Duodenal mucosa (tissue), 2 donors: Measurements from ENCODE around the gene ZNF48.

Experiments used
- H3K27ac ChIP-seq: one replicate; pipeline ENCODE4 v1.7.0; 2013; ENCODE audit warnings: low read depth, low read length
- H3K27me3 ChIP-seq, 2 donors: one replicate each; pipeline ENCODE4 v1.7.0; 2013; ENCODE audit warnings: low read length in 2 of 2, control low read depth in 1 of 2; ENCODE audit not compliant: insufficient read depth in 2 of 2, control insufficient read depth in 1 of 2
- H3K36me3 ChIP-seq, 2 donors: one replicate each; pipeline ENCODE4 v1.7.0; 2013; ENCODE audit warnings: low read length in 2 of 2, control low read depth in 1 of 2; ENCODE audit not compliant: insufficient read depth in 2 of 2, control insufficient read depth in 1 of 2
- H3K4me1 ChIP-seq, 2 donors: one replicate each; pipeline ENCODE4 v1.7.0; 2013; ENCODE audit warnings: low read length in 2 of 2, control low read depth in 1 of 2; ENCODE audit not compliant: insufficient read depth in 2 of 2, control insufficient read depth in 1 of 2
- H3K4me3 ChIP-seq, 2 donors: one replicate each; pipeline ENCODE4 v1.7.0; 2013; ENCODE audit warnings: low read length in 2 of 2, low read depth in 1 of 2
- H3K9ac ChIP-seq, 2 donors: one replicate each; pipeline ENCODE4 v1.7.0; 2013; ENCODE audit warnings: low read length in 2 of 2, low read depth in 1 of 2
- H3K9me3 ChIP-seq, 2 donors: one replicate each; pipeline ENCODE4 v1.7.0; 2013; ENCODE audit warnings: low read length in 2 of 2, control low read depth in 1 of 2; ENCODE audit not compliant: control insufficient read depth in 1 of 2

ZNF48 gene

GRCh38 chr16:30377812-30378235 lies 17.4 kb upstream of the ZNF48 start:
- Histone ChIP-seq H3K36me3 (no peaks in the 10 kb centered on the region), H3K27ac (peak overlapping the region; percentile 100), H3K9me3 (no peaks in the 10 kb centered on the region), H3K27me3 (no peaks in the 10 kb centered on the region), H3K4me1 (peaks cover 26 to 29% of the 10 kb centered on the region in 2 donors), H3K9ac (peak overlapping the region; percentile 81 to 88), H3K4me3 (peak overlapping the region; percentile 68 to 89)

- Histone ChIP-seq H3K36me3 (no peaks in the 10 kb centered on the region), H3K27ac (peak overlapping the region; percentile 100), H3K9me3 (no peaks in the 10 kb centered on the region), H3K9ac (peak overlapping the region; percentile 87 to 88), H3K4me3 (peak overlapping the region; percentile 81 to 89), H3K27me3 (no peaks in the 10 kb centered on the region), H3K4me1 (peaks cover 26 to 29% of the 10 kb centered on the region in 2 donors)
These were observed 16.7 kb upstream of the ZNF48 start for GRCh38 chr16:30378236-30379157.

- H3K27me3 ChIP-seq = no peaks in the 10 kb centered on the region
- H3K4me1 ChIP-seq = peaks cover 26 to 29% of the 10 kb centered on the region in 2 donors
- peak overlapping the region; percentile 81 to 89 for H3K4me3 ChIP-seq
- H3K9ac ChIP-seq = peak overlapping the region; percentile 87 to 88
- H3K9me3 ChIP-seq = no peaks in the 10 kb centered on the region
- H3K27ac ChIP-seq = peak overlapping the region; percentile 100
- H3K36me3 ChIP-seq = no peaks in the 10 kb centered on the region
These were observed 15.9 kb upstream of the ZNF48 start for GRCh38 chr16:30379158-30379783.

GRCh38 chr16:30380072-30380802 lies 15.0 kb upstream of the ZNF48 start:
- H3K36me3 ChIP-seq = no peaks in the 10 kb centered on the region
- H3K4me1 ChIP-seq = peaks cover 26 to 29% of the 10 kb centered on the region in 2 donors
- no peak overlapping the region for H3K9ac ChIP-seq
- H3K27me3 ChIP-seq = no peaks in the 10 kb centered on the region
- no peak overlapping the region for H3K4me3 ChIP-seq
- no peak overlapping the region for H3K27ac ChIP-seq
- H3K9me3 ChIP-seq = no peaks in the 10 kb centered on the region

GRCh38 chr16:30380803-30381208 lies 14.4 kb upstream of the ZNF48 start:
- H3K4me1 ChIP-seq = peaks cover 26 to 29% of the 10 kb centered on the region in 2 donors
- no peaks in the 10 kb centered on the region for H3K36me3 ChIP-seq
- no peak overlapping the region for H3K9ac ChIP-seq
- no peak overlapping the region for H3K4me3 ChIP-seq
- H3K27ac ChIP-seq = no peak overlapping the region
- no peaks in the 10 kb centered on the region for H3K27me3 ChIP-seq
- H3K9me3 ChIP-seq = no peaks in the 10 kb centered on the region

GRCh38 chr16:30381291-30382041 lies 13.8 kb upstream of the ZNF48 start:
- peaks cover 26 to 29% of the 10 kb centered on the region in 2 donors for H3K4me1 ChIP-seq
- H3K9me3 ChIP-seq = no peaks in the 10 kb centered on the region
- H3K36me3 ChIP-seq = no peaks in the 10 kb centered on the region
- peak overlapping the region; percentile 62 for H3K27ac ChIP-seq
- peak overlapping the region; percentile 50 to 66 for H3K4me3 ChIP-seq
- H3K27me3 ChIP-seq = no peaks in the 10 kb centered on the region
- peak overlapping the region; percentile 47 to 48 for H3K9ac ChIP-seq

GRCh38 chr16:30382111-30382881 lies 12.9 kb upstream of the ZNF48 start, which contains the start of gene SEPTIN1:
TSS of gene SEPTIN1 (minus strand) at chr16:30382561. CDS start at chr16:30382542, 19 bp downstream.
- Histone ChIP-seq H3K4me3 (peak within 1 kb of the TSS; percentile 50 to 66), H3K9ac (peak within 1 kb of the TSS; percentile 47 to 48), H3K9me3 (no peaks in the 10 kb centered on the region), H3K27ac (peak within 1 kb of the TSS; percentile 62), H3K27me3 (no peaks in the 10 kb centered on the region), H3K4me1 (peaks cover 23 to 24% of the 10 kb centered on the region in 2 donors), H3K36me3 (no peaks in the 10 kb centered on the region)

GRCh38 chr16:30383521-30383920 lies 11.7 kb upstream of the ZNF48 start:
- no peak overlapping the region for H3K9ac ChIP-seq
- no peak overlapping the region for H3K27ac ChIP-seq
- no peak overlapping the region for H3K4me3 ChIP-seq
- H3K4me1 ChIP-seq = peaks cover 21 to 22% of the 10 kb centered on the region in 2 donors
- H3K36me3 ChIP-seq = no peaks in the 10 kb centered on the region
- no peaks in the 10 kb centered on the region for H3K27me3 ChIP-seq
- no peaks in the 10 kb centered on the region for H3K9me3 ChIP-seq
